Measurements from ENCODE around the gene SPOCK1. TPM values are rescaled to one million over a fixed set of nuclear protein-coding genes. Genes with fewer than 3 reads are reported as not detected.

The SPOCK1 gene
- total and polyA plus RNA-seq, 2 experiments from 2014 or later, result 5.6 to 10.1 TPM

DNA sequence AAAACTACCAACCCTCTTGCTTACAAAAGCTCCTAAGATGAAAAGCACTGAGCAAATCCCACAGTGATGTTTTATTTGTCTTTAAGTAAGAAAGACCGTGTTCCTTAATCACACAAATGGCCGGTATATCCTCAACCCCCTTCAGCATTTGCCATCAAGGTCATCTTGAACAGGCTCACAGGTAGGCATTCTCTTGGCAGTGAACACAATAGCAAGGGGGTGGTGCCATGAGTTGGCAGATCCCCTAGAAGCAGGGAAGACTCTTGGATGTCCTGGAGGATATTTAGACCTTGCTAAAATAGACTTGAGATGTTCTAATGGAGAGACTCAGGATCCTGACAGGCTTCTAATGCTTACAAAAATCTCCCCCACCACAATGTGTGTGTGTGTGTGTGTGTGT, 323.0 kb downstream of the SPOCK1 start:
- Histone ChIP-seq H3K79me2 (no peaks in the 10 kb centered on the region), H3K27me3 (no peaks in the 10 kb centered on the region), H3K36me3 (replicated peaks; ENCODE audit: insufficient read depth, low read depth) (no peaks in the 10 kb centered on the region), H3K4me1 (ENCODE audit: insufficient read depth) (no peaks in the 10 kb centered on the region), H3K27ac (no peak overlapping the region), H3K9me3 (ENCODE audit: low read depth) (no peaks in the 10 kb centered on the region), H2AFZ (no peak overlapping the region), H3K4me3 (no peak overlapping the region), H4K20me1 (ENCODE audit: insufficient read depth, poor library complexity, severe bottlenecking) (no peaks in the 10 kb centered on the region), H3K9me2 (replicated peaks; ENCODE audit: insufficient read depth) (no peaks in the 10 kb centered on the region), H3K4me2 (no peak overlapping the region)
- DNase-seq (ENCODE audit: low spot score), result no peak
- TF ChIP-seq EZH2 (IDR thresholded peaks at IDR 0.05; ENCODE audit: borderline replicate concordance), result no peak
- TF ChIP-seq, protein P1, sequence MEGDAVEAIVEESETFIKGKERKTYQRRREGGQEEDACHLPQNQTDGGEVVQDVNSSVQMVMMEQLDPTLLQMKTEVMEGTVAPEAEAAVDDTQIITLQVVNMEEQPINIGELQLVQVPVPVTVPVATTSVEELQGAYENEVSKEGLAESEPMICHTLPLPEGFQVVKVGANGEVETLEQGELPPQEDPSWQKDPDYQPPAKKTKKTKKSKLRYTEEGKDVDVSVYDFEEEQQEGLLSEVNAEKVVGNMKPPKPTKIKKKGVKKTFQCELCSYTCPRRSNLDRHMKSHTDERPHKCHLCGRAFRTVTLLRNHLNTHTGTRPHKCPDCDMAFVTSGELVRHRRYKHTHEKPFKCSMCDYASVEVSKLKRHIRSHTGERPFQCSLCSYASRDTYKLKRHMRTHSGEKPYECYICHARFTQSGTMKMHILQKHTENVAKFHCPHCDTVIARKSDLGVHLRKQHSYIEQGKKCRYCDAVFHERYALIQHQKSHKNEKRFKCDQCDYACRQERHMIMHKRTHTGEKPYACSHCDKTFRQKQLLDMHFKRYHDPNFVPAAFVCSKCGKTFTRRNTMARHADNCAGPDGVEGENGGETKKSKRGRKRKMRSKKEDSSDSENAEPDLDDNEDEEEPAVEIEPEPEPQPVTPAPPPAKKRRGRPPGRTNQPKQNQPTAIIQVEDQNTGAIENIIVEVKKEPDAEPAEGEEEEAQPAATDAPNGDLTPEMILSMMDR (IDR thresholded peaks at IDR 0.05; ENCODE audit: poor library complexity), result no peak
- TF ChIP-seq EZH2phosphoT487 (IDR thresholded peaks at IDR 0.05; ENCODE audit: low read depth, severe bottlenecking, unreplicated experiment), result no peak
- 69% methylated on average over 2 of the region's 2 CpGs for WGBS (ENCODE audit: low lambda C conversion rate, missing lambda C conversion rate)

GRCh38 chr5:137174196-137174595, 324.9 kb downstream of the SPOCK1 start:
- Histone ChIP-seq H3K9me2 (replicated peaks; ENCODE audit: insufficient read depth) (no peaks in the 10 kb centered on the region), H3K27ac (no peak overlapping the region), H3K4me3 (no peak overlapping the region), H3K9me3 (ENCODE audit: low read depth) (no peaks in the 10 kb centered on the region), H2AFZ (no peak overlapping the region), H3K27me3 (no peaks in the 10 kb centered on the region), H3K4me1 (ENCODE audit: insufficient read depth) (no peaks in the 10 kb centered on the region), H3K4me2 (no peak overlapping the region), H3K36me3 (replicated peaks; ENCODE audit: insufficient read depth, low read depth) (no peaks in the 10 kb centered on the region), H4K20me1 (ENCODE audit: insufficient read depth, poor library complexity, severe bottlenecking) (no peaks in the 10 kb centered on the region), H3K79me2 (no peaks in the 10 kb centered on the region)
- no peak for TF ChIP-seq EZH2 (IDR thresholded peaks at IDR 0.05; ENCODE audit: borderline replicate concordance)
- TF ChIP-seq, protein P1 (IDR thresholded peaks at IDR 0.05; ENCODE audit: poor library complexity), result no peak
- TF ChIP-seq EZH2phosphoT487 (IDR thresholded peaks at IDR 0.05; ENCODE audit: low read depth, severe bottlenecking, unreplicated experiment), result no peak
- WGBS (ENCODE audit: low lambda C conversion rate, missing lambda C conversion rate), result 88% methylated on average over 3 of the region's 3 CpGs
- DNase-seq (ENCODE audit: low spot score), result no peak

DNA sequence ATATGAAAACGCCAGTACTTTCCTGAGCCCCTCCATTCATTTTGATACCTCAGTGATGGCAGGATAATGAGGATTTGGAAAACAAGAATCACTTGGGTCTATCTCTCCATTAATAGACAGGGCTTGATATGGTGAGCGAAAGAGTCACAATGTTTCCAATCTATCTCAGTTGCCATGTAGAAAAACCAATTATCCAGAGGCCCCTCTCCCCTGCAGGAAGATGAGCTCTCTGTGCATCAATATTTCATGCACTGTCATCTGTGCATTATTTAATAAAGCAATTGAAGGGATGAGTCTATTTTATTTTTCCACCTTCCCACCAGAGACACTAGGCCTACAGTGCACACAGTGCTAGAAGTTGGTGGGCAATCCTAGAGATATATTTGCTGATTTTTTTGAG, 326.9 kb downstream of the SPOCK1 start:
- no peaks in the 10 kb centered on the region for H3K9me3 ChIP-seq (ENCODE audit: low read depth)
- WGBS (ENCODE audit: low lambda C conversion rate, missing lambda C conversion rate), result 93% methylated on average over 2 of the region's 2 CpGs
- no peaks in the 10 kb centered on the region for H3K4me1 ChIP-seq (ENCODE audit: insufficient read depth)
- no peaks in the 10 kb centered on the region for H3K27me3 ChIP-seq
- no peak overlapping the region for H3K4me3 ChIP-seq
- no peaks in the 10 kb centered on the region for H3K79me2 ChIP-seq
- no peak overlapping the region for H3K4me2 ChIP-seq
- no peak for TF ChIP-seq EZH2 (IDR thresholded peaks at IDR 0.05; ENCODE audit: borderline replicate concordance)
- TF ChIP-seq, protein P1 (IDR thresholded peaks at IDR 0.05; ENCODE audit: poor library complexity), result no peak
- TF ChIP-seq EZH2phosphoT487 (IDR thresholded peaks at IDR 0.05; ENCODE audit: low read depth, severe bottlenecking, unreplicated experiment), result no peak
- H3K9me2 ChIP-seq (replicated peaks; ENCODE audit: insufficient read depth), result no peaks in the 10 kb centered on the region
- DNase-seq (ENCODE audit: low spot score), result no peak
- H2AFZ ChIP-seq, result no peak overlapping the region
- H4K20me1 ChIP-seq (ENCODE audit: insufficient read depth, poor library complexity, severe bottlenecking), result no peaks in the 10 kb centered on the region
- H3K36me3 ChIP-seq (replicated peaks; ENCODE audit: insufficient read depth, low read depth), result no peaks in the 10 kb centered on the region
- H3K27ac ChIP-seq, result no peak overlapping the region

DNA sequence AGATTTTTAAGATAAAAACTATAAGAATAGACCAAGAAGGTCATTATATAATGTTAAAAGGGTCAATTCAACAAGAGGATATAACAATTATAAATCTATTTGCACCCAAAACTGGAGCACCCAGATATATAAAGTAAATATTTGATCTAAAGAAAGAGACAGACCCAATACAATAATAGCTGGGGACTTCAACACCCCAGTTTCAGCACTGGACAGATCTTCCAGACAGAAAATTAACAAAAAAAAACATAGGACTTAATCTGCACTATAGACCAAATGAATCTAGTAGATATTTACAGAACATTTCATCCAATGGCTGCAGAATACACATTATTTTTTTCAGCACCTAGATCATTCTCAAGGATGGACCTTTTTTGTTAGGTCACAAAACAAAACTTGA, 331.9 kb downstream of the SPOCK1 start:
- Histone ChIP-seq H2AFZ (no peak overlapping the region), H3K9me2 (replicated peaks; ENCODE audit: insufficient read depth) (no peaks in the 10 kb centered on the region), H4K20me1 (ENCODE audit: insufficient read depth, poor library complexity, severe bottlenecking) (no peaks in the 10 kb centered on the region), H3K27me3 (no peaks in the 10 kb centered on the region), H3K27ac (no peak overlapping the region), H3K9me3 (ENCODE audit: low read depth) (no peaks in the 10 kb centered on the region), H3K4me1 (ENCODE audit: insufficient read depth) (no peaks in the 10 kb centered on the region), H3K36me3 (replicated peaks; ENCODE audit: insufficient read depth, low read depth) (no peaks in the 10 kb centered on the region), H3K4me2 (no peak overlapping the region), H3K4me3 (no peak overlapping the region), H3K79me2 (no peaks in the 10 kb centered on the region)
- TF ChIP-seq EZH2 (IDR thresholded peaks at IDR 0.05; ENCODE audit: borderline replicate concordance) (no peak), EZH2phosphoT487 (IDR thresholded peaks at IDR 0.05; ENCODE audit: low read depth, severe bottlenecking, unreplicated experiment) (no peak)
- TF ChIP-seq, protein P1 (IDR thresholded peaks at IDR 0.05; ENCODE audit: poor library complexity), result no peak
- no peak for DNase-seq (ENCODE audit: low spot score)

Data from hepatocyte (in vitro differentiated cells).